HEK293T (cell line): ENCODE results near the gene DPP3.
"Not testable (repeated sequence)": the region's sequence is repeated elsewhere in the genome, so short reads cannot be mapped to it uniquely, and the experiment has no call there.

Experiments used
- CTCF ChIA-PET: fragments of 350-600 bp; formaldehyde crosslinking; extraction: SDS; loops from one replicate; lab custom pipeline; 2021; ENCODE audit warnings: antibody characterized with exemption, inconsistent platforms; lab: Yijun Ruan, JAX
- POLR2A ChIA-PET: fragments of 350-600 bp; formaldehyde crosslinking; extraction: SDS; loops from one replicate; lab custom pipeline; 2020; ENCODE audit warnings: antibody characterized with exemption, inconsistent platforms; lab: Yijun Ruan, JAX
- DNase-seq: peaks from one replicate; pipeline ENCODE4 v3.0.0; 2012; ENCODE audit warnings: mixed read lengths; ENCODE audit errors: extremely low spot score
- ARNT ChIP-seq: fragments of 450-650 bp; IDR thresholded peaks from 2 replicates; pipeline ENCODE4 v1.6.1; 2017; ENCODE audit warnings: mild to moderate bottlenecking
- BHLHE40 ChIP-seq: fragments of 450-650 bp; IDR thresholded peaks from 2 replicates; pipeline ENCODE4 v1.6.1; 2016; ENCODE audit warnings: mild to moderate bottlenecking, moderate library complexity, borderline replicate concordance
- CTBP1 ChIP-seq: fragments of 450-650 bp; IDR thresholded peaks from 2 replicates; pipeline ENCODE4 v1.6.1; 2016; ENCODE audit warnings: borderline replicate concordance
- ELF4 ChIP-seq: fragments of 450-650 bp; IDR thresholded peaks from 2 replicates; pipeline ENCODE4 v1.6.1; 2017; ENCODE audit warnings: antibody characterized with exemption
- FOXA1 ChIP-seq: fragments of 450-650 bp; IDR thresholded peaks from 2 replicates; pipeline ENCODE4 v1.6.1; 2016; ENCODE audit warnings: mild to moderate bottlenecking
- FOXK2 ChIP-seq: fragments of 450-650 bp; IDR thresholded peaks from 2 replicates; pipeline ENCODE4 v1.6.1; 2016; ENCODE audit warnings: mild to moderate bottlenecking
- FOXM1 ChIP-seq: fragments of 450-650 bp; IDR thresholded peaks from 2 replicates; pipeline ENCODE4 v1.6.1; 2017; ENCODE audit warnings: mild to moderate bottlenecking, borderline replicate concordance
- HDGF ChIP-seq: fragments of 450-650 bp; IDR thresholded peaks from 2 replicates; pipeline ENCODE4 v1.6.1; 2017; ENCODE audit warnings: antibody characterized with exemption, borderline replicate concordance
- L3MBTL2 ChIP-seq: fragments of 450-650 bp; conservative IDR thresholded peaks from 2 replicates; pipeline ENCODE4 v1.6.1; 2016; ENCODE audit warnings: mild to moderate bottlenecking
- LEF1 ChIP-seq: fragments of 450-650 bp; IDR thresholded peaks from 2 replicates; pipeline ENCODE4 v1.6.1; 2017; ENCODE audit warnings: mild to moderate bottlenecking, borderline replicate concordance
- NFRKB ChIP-seq: fragments of 450-650 bp; IDR thresholded peaks from 2 replicates; pipeline ENCODE4 v1.6.1; 2016; ENCODE audit warnings: mild to moderate bottlenecking, moderate library complexity
- SP1 ChIP-seq: fragments of 450-650 bp; IDR thresholded peaks from 2 replicates; pipeline ENCODE4 v1.6.1; 2017
- SUZ12 ChIP-seq: fragments of 450-650 bp; IDR thresholded peaks from 2 replicates; pipeline ENCODE4 v1.6.1; 2016; ENCODE audit warnings: mild to moderate bottlenecking
- TARDBP ChIP-seq: fragments of 450-650 bp; IDR thresholded peaks from 2 replicates; pipeline ENCODE4 v1.6.1; 2016
- ZNF384 ChIP-seq: fragments of 450-650 bp; IDR thresholded peaks from 2 replicates; pipeline ENCODE4 v1.6.1; 2016
- TF ChIP-seq, protein P1 (sequence below): fragments of 450-650 bp; IDR thresholded peaks from 2 replicates; pipeline ENCODE4 v1.6.1; 2016

The DPP3 gene

GRCh38 chr11:66541892-66542291 is 61.7 kb downstream of the DPP3 start:
- CTCF ChIA-PET: no interaction called here
- DNase-seq: no peak
- no peak for TF ChIP-seq L3MBTL2
- no peak for TF ChIP-seq HDGF
- no peak for TF ChIP-seq FOXM1
- TF ChIP-seq ELF4: no peak
- TF ChIP-seq NFRKB: no peak
- no peak for TF ChIP-seq SP1
- no peak for TF ChIP-seq FOXK2
- no peak for TF ChIP-seq FOXA1
- TF ChIP-seq, protein P1, sequence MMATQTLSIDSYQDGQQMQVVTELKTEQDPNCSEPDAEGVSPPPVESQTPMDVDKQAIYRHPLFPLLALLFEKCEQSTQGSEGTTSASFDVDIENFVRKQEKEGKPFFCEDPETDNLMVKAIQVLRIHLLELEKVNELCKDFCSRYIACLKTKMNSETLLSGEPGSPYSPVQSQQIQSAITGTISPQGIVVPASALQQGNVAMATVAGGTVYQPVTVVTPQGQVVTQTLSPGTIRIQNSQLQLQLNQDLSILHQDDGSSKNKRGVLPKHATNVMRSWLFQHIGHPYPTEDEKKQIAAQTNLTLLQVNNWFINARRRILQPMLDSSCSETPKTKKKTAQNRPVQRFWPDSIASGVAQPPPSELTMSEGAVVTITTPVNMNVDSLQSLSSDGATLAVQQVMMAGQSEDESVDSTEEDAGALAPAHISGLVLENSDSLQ: no peak
- POLR2A ChIA-PET: no interaction called here

DNA sequence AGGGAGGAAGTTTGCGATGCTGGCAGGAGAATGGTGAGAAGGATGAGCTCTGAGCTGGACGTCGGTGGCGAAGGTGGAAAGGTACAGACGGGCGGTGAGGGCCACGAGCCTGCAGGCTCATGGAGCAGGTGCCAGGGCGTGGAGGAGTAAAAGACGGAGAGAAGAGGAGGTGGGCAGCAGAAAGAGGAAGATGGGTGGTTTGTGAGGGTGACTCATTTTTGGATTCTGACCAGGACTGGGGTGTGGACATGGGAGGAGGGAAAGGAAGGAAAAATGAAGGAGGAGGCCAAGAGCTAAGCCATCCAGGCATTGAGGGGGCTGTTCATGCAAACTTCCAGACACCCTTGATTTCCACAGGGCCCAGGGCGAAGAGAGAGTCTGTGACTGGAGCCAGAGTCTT is 62.1 kb downstream of the DPP3 start:
- CTCF ChIA-PET: no interaction called here

GRCh38 chr11:66543263-66544107 is 63.3 kb downstream of the DPP3 start:
- DNase-seq: no peak
- ChIA-PET CTCF (no interaction called here), POLR2A (no interaction called here)
- TF ChIP-seq L3MBTL2: no peak
- no peak for TF ChIP-seq TARDBP
- TF ChIP-seq FOXA1: no peak
- no peak for TF ChIP-seq ELF4
- TF ChIP-seq CTBP1: no peak
- no peak for TF ChIP-seq HDGF
- no peak for TF ChIP-seq SP1
- no peak for TF ChIP-seq NFRKB
- TF ChIP-seq SUZ12: no peak
- TF ChIP-seq LEF1: no peak
- no peak for TF ChIP-seq ARNT
- TF ChIP-seq, protein P1: no peak
- TF ChIP-seq FOXM1: no peak
- no peak for TF ChIP-seq ZNF384
- no peak for TF ChIP-seq FOXK2
- TF ChIP-seq BHLHE40: no peak

More for the DNA sequence above, 62.1 kb downstream of the DPP3 start:
- POLR2A ChIA-PET: no interaction called here
- no peak for TF ChIP-seq NFRKB
- no peak for TF ChIP-seq L3MBTL2
- no peak for TF ChIP-seq CTBP1
- no peak for TF ChIP-seq HDGF
- TF ChIP-seq ARNT: no peak
- no peak for TF ChIP-seq BHLHE40
- no peak for TF ChIP-seq FOXK2
- TF ChIP-seq FOXA1: no peak
- no peak for TF ChIP-seq TARDBP
- TF ChIP-seq, protein P1: no peak
- no peak for DNase-seq

DNA sequence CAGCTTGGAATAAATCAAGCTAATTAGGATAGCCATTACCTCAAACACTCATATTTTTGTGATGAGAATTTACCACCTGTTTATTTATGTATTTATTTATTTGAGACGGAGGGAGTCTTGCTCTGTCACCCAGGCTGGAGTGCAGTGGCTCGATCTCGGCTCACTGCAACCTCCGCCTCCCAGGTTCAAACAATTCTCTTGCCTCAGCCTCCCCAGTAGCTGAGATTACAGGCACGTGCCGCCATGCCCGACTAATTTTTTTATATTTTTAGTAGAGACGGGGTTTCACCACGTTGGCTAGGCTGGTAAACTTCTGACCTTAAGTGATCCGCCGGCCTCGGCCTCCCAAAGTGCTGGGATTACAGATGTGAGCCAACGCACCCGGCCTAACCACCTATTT is 64.7 kb downstream of the DPP3 start:
- not testable (repeated sequence) for DNase-seq
- CTCF ChIA-PET: interaction anchor here (0.6 to 1.3 kb wide), 2 partner anchors 134 to 138 kb away, joined by 3 to 7 read pairs; no protein-coding TSS in a partner anchor
- POLR2A ChIA-PET: interaction anchor here (0.8 to 1.4 kb wide), 6 partner anchors 16 to 133 kb away, joined by 3 to 4 read pairs (median 3); partner anchors contain the start of genes RBM4 and RBM4B

GRCh38 chr11:66545701-66546367 is 65.6 kb downstream of the DPP3 start, which contains the start of gene ZDHHC24:
TSS of gene ZDHHC24 (minus strand) at chr11:66546048. CDS start at chr11:66546003, 45 bp downstream.
- DNase-seq: peak; percentile 99
- TF ChIP-seq, protein P1: peak; percentile 98
- TF ChIP-seq ELF4 (peak; percentile 83), FOXA1 (no peak), HDGF (peak; percentile 27; the same call in 1 of the 2 replicates), TARDBP (no peak)
- CTCF ChIA-PET: interaction anchor here (0.6 to 1.3 kb wide), 2 partner anchors 133 to 139 kb away, joined by 3 to 7 read pairs; no protein-coding TSS in a partner anchor
- POLR2A ChIA-PET: interaction anchor here (0.7 to 1.4 kb wide), 13 partner anchors 11 to 132 kb away, joined by 3 to 6 read pairs (median 3); partner anchors contain the start of genes CTSF, DPP3, RBM14 and RBM4
